HL-60/S4 treated with phorbol 12-myristate 13-acetate at 8.2 ng/mL for 4 days and 3 days (cell line): ENCODE data around the gene CCL19.

Experiments
- in situ Hi-C: fragments of 300-500 bp; cut with MboI; formaldehyde crosslinking; loops from 2 replicates; pipeline ENCODE4 v1.15.0; 2022; ENCODE audit warnings: low sequenced_read_pairs

The CCL19 gene

GRCh38 chr9:34701023-34701768 lies 10.1 kb upstream of the CCL19 start:
- in situ Hi-C loops = no loop called here

- in situ Hi-C loops = no loop called here
These were observed 3.7 kb upstream of the CCL19 start for GRCh38 chr9:34694811-34695210.

- in situ Hi-C loops = no loop called here
These were observed 2.5 kb upstream of the CCL19 start for GRCh38 chr9:34693560-34693959.

GRCh38 chr9:34691936-34692315 lies 850 bp upstream of the CCL19 start:
- in situ Hi-C loops = no loop called here

GRCh38 chr9:34689512-34689911 lies 1.6 kb downstream of the CCL19 start:
- in situ Hi-C loops = no loop called here

- in situ Hi-C loops = no loop called here
These were observed 2.0 kb downstream of the CCL19 start for GRCh38 chr9:34689116-34689470.

- in situ Hi-C loops = no loop called here
These were observed 2.6 kb downstream of the CCL19 start for GRCh38 chr9:34688329-34689115.

- in situ Hi-C loops = no loop called here
These were observed 3.6 kb downstream of the CCL19 start for GRCh38 chr9:34687276-34688030.

GRCh38 chr9:34686732-34687131 lies 4.3 kb downstream of the CCL19 start:
- in situ Hi-C loops = no loop called here

- in situ Hi-C loops = no loop called here
These were observed 4.8 kb downstream of the CCL19 start for GRCh38 chr9:34686231-34686630.

- in situ Hi-C loops = no loop called here
These were observed 5.5 kb downstream of the CCL19 start for GRCh38 chr9:34685591-34685990.

- in situ Hi-C loops = no loop called here
These were observed 6.3 kb downstream of the CCL19 start for GRCh38 chr9:34684816-34685215.

GRCh38 chr9:34684145-34684544 lies 6.9 kb downstream of the CCL19 start:
- in situ Hi-C loops = no loop called here

GRCh38 chr9:34675869-34676268 lies 15.2 kb downstream of the CCL19 start:
- in situ Hi-C loops = no loop called here

GRCh38 chr9:34675048-34675714 lies 15.9 kb downstream of the CCL19 start:
- in situ Hi-C loops = no loop called here

- in situ Hi-C loops = loop anchor here (25.0 kb wide), 1 partner anchor 438 kb away; the partner anchor contains the start of genes ATOSB and STOML2
These were observed 16.6 kb downstream of the CCL19 start for GRCh38 chr9:34674440-34674839.

GRCh38 chr9:34671307-34671706 lies 19.8 kb downstream of the CCL19 start:
- in situ Hi-C loops = loop anchor here (25.0 kb wide), 1 partner anchor 441 kb away; the partner anchor contains the start of genes ATOSB and STOML2

- in situ Hi-C loops = loop anchor here (25.0 kb wide), 1 partner anchor 442 kb away; the partner anchor contains the start of genes ATOSB and STOML2
These were observed 21.1 kb downstream of the CCL19 start for GRCh38 chr9:34669809-34670562.

- in situ Hi-C loops = loop anchor here (25.0 kb wide), 1 partner anchor 447 kb away; the partner anchor contains the start of genes ATOSB and STOML2
These were observed 25.5 kb downstream of the CCL19 start for GRCh38 chr9:34665381-34666250.
